GM20431 (cell line): ENCODE results near the gene C2CD4C.
"Not testable (repeated sequence)": the region's sequence is repeated elsewhere in the genome, so short reads cannot be mapped to it uniquely, and the experiment has no call there.

Source experiments
- in situ Hi-C: fragments of 300-500 bp; cut with MseI, MboI; formaldehyde crosslinking; loops from one replicate; pipeline ENCODE4 v1.15.0; 2020; ENCODE audit warnings: low sequenced_read_pairs; ENCODE audit not compliant: unreplicated experiment

Gene C2CD4C, protein sequence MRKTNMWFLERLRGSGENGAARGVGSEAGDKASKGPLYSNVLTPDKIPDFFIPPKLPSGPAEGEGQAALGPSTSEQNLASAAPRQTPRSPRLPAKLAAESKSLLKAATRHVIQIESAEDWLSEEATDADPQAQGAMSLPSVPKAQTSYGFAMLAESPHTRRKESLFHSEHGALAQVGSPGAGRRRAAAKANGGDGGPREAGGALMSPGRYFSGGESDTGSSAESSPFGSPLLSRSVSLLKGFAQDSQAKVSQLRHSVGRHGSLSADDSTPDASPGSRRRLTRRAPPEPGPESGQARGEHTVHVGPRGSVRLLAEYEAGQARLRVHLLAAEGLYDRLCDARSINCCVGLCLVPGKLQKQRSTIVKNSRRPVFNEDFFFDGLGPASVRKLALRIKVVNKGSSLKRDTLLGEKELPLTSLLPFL

DNA sequence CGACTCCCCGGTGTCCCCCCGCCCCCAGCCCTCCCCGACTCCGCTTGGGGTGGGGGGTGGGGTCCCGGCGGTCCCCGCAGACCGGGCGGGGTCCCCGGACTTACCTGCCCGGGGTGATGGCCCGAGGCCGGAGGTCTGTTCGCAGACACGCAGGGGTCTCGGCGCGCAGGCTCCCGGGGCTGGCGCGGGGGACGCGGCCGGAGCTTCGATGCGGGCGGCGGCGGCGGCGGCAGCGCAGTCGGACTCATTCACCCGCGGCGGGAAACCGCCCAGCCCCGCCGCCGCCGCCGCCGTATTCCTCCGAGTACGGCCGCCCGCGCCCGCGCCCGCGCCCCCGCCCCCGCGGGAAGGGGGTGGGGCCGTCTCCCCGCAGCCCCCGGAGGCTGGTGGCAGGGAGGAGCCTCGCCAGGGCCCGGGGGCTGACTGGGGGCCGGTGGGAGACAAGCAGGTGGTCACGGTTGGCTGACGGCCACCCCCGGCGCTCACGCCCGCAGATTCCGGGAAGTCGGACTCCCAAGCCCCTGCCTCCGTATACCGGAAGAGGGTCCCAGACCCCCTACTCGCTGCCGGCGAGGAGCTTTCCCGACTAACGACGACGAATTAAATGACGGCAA, at the start of gene C2CD4C:
C2CD4C (minus strand) TSS at position 246 of the 614 bp plus-strand sequence. CDS start 786 bp downstream, outside the sequence.
- in situ Hi-C loops, result no loop called here

DNA sequence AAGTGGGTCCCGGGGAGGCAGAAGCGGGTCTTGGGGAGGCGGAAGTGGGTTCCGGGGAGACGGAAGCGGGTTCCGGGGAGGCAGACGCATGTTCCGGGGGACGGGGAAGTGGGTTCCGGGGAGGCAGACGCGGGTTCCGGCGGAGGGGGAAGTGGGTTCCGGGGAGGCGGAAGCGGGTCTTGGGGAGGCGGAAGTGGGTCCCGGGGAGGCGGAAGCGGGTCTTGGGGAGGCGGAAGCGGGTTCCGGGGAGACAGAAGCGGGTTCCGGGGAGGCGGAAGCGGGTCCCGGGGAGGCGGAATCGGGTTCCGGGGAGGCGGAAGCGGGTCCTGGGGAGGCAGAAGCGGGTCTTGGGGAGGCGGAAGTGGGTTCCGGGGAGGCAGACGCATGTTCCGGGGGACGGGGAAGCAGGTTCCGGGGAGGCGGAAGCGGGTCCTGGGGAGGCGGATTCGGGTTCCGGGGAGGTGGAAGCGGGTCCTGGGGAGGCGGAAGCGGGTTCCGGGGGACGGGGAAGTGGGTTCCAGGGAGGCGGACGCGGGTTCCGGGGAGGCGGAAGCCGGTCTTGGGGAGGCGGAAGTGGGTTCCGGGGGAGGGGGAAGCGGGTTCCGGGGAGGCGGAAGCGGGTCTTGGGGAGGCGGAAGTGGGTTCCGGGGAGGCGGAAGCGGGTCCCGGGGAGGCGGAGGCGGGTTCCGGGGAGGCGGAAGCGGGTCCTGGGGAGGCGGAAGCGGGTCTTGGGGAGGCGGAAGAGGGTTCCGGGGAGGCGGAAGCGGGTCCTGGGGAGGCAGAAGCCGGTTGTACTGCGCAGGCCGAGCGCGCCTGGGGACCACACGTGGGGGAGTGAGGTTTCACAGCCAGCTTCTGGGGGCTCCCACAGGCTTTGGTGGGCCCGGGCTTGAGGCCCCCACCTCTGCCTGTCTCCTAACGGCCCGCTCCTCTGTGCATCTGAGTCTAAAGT, 49.4 kb upstream of the C2CD4C start:
- in situ Hi-C loops, result no loop called here

DNA sequence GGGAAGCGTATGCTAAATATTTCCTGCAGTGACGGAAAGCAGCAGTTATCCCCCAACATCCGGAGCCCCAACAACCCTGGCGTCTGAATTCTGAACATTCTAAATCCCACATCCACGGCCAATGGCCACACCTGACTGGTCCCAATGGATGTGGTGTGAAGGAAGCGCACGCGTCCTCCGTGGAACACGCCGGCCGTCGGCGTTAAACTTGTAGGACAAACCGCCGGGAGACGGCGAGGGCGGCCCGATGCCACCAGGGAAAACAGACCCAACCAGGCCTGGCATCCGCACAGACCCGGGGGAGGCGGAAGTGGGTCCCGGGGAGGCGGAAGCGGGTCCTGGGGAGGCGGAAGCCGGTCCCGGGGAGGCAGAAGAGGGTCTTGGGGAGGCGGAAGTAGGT, 48.7 kb upstream of the C2CD4C start:
- in situ Hi-C loops, result no loop called here

DNA sequence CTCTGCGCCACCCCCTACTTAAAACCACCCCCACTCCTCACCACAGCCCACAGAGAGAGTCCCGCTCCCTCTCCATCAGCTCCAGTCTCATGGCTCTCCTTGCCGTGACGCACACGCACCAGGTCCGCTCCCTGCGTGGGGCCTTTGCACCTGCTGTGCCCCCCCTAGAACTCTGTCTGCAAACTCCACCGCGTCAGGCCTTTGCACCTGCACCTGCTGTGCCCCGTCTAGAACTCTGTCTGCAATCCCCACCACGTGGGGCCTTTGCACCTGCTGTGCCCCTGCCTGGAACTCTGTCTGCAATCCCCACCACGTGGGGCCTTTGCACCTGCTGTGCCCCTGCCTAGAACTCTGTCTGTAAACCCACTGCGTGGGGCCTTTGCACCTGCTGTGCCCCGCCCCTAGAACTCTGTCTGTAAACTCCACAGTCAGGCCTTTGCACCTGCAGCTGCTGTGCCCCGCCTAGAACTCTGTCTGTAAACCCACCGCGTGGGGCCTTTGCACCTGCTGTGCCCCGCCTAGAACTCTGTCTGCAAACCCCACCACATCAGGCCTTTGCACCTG, 47.7 kb upstream of the C2CD4C start:
- in situ Hi-C loops, result no loop called here

DNA sequence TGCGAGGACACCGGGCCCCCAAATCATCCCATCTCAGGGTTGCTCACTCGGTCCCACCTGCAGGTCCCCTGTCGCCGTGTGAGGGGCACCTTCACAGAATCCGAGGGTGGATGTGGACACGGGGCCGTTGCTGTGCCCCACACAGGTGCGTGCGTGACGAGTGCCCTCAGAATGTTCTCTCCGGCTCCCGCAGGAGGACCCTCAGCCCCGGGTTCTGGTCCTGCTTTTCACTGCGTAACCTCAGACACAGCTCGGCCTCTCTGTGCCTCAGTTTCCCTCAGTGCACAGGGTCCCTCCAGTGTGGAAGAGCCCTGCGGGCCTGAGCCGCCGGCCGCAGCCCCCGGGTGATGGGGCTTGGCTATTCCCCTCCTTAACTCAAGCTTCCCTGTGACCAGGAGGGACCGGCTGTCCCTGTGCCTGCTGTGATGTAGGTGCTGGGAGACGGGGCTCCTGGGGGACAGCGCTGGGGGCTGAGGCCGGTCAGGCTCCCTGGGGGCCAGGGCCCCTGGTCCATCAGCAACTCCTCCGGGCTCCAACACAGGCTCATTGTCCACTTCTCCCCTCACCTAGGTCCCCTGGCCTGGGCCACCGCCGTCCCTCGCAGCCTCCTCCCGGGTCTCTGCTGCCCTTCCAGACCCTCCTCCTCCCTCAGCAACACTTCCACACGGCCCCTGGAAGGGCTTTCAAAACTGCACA, 47.1 kb upstream of the C2CD4C start:
- in situ Hi-C loops, result no loop called here

DNA sequence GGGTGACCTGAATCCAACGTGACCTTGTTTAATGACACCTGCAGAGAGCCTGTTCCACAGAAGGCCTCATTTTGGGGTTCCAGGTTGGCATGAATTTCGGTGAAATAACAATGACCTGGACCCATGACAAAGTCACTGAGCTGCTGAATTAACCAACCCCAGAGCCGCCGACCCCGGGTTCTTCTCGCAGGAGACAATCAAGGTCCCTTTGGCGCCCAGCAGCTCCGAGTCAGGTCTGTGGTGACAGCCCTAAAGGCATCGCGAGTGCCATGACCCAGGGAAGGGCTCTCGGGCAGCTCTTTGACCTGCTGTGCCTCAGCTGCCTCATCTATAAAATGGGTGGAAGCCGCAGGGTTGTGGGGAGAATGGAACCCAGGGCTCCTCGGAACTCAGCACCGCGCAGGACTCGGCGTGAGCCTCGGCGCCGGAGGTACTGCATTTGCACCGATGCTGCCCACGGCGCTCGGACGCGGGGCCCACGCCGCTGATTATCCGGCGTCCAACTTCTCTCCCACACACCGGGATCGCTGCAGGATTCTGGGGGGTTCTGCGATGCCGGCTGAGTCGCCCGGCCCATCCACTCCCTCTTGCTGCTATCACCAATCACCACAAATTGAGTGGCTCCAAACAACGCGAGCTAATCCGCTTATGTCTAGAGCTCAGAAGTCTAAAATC, 46.2 kb upstream of the C2CD4C start:
- in situ Hi-C loops, result no loop called here

DNA sequence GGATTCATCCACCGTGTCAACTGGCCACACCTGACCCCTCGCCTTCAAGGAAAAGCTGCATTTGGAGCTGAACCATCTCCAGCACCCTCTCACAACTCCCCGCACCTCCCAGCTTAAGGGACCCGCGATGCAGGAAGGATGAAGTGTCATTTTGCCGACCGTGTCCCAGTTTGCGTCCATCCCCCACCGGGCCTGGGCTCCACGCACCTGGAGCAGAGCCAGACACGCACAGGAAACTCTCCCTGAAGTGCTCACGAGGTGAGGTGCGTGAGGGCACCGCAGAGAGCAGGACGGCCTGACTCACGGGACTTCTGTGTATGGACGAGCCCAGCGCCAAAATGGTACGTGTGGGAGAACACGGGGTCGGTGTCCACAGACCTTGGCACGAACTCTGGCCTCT, 44.7 kb upstream of the C2CD4C start:
- in situ Hi-C loops, result no loop called here

DNA sequence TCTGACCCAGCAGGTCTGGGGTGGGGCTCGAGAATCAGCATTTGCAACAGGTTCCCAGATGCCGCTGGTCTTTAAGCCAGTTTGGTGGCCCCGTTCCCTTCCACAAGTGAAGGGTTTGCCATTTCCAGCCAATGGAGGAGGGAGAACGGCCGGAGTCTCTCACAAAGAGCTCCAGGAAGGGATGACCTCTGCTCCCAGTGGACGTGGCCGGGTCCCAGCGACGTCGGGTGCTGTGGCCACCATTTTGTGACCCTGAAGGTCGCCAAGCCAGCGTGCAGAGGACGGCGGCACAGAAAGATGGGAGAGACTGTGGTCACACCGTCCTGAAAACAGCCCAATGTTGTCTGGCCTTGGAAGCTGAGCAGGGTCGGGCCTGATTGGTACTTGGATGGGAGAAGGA, 43.9 kb upstream of the C2CD4C start:
- in situ Hi-C loops, result no loop called here

DNA sequence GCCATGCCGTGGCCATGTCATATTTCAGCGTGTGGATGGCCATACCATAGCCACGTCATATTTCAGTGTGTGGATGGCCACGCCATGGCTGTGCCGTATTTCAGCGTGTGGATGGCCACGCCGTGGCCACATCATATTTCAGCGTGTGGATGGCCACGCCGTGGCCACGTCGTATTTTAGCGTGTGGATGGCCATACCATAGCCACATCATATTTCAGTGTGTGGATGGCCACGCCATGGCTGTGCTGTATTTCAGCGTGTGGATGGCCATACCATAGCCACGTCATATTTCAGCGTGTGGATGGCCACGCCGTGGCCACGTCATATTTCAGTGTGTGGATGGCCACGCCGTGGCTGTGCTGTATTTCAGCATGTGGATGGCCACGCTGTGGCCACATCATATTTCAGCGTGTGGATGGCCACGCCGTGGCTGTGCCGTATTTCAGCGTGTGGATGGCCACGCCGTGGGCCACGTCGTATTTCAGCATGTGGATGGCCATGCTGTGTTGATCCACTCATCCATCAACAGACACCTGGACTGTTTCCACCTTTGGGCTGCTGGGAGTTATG, 42.0 kb upstream of the C2CD4C start:
- in situ Hi-C loops, result not testable (repeated sequence)

DNA sequence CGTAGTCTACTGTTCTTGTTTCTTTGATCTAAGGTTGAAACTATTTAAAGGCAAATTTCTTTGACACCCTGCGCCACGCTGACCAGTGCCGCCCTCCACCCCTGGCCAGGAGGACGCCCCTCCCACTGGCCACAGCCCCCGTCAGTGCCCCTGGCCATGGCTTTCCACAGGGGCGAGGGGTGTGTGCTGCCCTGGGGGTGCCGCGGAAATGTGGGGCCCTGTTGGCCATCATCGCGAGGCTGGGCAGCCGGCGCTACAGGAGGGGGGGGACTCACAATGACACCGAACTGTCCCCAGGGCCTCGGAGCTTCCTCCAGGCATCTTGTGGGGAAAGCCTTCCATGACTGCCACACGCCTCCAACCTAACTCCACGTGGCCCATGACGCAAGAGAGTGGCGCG, 41.0 kb upstream of the C2CD4C start:
- in situ Hi-C loops, result no loop called here

DNA sequence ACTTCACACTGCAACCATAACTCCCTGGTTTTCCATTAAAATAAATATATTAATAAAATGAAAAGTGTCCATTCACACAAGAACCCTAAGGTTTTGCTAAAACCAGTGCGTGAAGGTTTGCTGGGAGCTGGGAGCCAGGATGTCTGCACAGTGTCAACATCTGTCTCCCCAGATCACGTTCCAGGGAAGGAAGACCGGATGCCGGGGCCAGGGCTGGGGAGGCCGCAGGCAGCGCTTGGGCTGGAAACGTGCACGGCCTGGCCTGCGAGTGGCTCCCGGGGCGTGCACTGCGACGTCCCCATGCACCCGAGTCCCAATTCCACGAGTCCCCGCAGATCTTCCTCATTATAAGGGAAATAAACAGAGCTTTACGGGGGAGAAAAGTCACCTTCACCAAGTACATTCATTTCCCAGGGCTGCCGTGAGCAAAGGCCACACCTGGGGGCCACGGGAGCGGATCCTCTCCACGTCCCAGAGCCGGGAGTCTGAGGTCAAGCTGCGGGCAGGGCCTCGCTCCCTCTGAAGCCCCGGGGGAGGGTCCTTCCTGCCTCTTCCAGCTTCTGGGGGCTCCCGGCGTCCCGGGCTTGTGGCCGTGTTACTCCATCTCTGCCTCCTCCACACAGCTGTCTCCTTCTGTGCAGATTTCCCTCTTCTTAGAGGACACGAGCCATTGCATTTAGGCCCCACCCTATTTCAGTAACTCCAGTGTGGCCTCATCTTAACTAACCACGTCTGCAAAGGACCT, 39.0 kb upstream of the C2CD4C start:
- in situ Hi-C loops, result no loop called here

DNA sequence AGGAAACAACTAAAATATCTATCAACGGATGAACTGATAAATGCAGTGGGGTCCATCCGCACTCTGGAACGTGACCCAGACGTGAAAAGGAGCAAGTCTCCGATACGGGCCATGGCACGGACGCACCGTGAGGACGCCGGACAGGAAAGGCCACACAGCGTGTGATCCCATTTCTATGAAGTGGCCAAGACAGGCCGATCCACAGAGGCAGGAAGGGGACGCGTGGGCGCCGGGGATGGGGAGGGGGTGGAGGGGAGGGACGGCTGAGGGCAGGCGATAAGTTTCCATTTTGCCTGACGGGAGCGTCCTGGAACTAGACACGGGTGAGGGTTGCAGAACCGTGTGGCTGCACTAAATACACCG, 38.1 kb upstream of the C2CD4C start:
- in situ Hi-C loops, result no loop called here

DNA sequence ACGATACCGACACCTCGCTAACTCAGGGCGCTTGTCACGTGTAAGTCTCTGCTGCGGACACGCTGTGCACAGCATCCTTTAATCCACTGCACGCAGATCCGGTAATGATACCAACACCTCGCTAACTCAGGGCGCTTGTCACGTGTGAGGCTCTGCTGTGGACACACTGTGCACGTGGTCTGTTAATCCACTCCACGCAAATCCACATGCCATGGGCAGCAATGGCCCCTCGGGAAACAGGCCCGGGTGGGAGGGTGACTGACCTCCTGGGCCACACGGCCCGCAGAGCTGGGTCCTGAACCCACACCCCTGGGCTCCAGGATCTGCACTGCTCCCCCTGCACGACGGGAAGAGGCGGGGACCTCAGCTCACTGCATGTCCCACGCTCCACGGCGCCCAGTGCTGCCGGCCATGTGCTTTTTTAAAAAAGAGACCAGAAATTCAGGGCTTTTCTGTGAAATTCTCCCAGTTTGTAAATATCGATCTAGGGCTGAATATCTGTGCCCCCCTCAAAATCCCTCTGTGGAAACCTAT, 35.8 kb upstream of the C2CD4C start:
- in situ Hi-C loops, result no loop called here

DNA sequence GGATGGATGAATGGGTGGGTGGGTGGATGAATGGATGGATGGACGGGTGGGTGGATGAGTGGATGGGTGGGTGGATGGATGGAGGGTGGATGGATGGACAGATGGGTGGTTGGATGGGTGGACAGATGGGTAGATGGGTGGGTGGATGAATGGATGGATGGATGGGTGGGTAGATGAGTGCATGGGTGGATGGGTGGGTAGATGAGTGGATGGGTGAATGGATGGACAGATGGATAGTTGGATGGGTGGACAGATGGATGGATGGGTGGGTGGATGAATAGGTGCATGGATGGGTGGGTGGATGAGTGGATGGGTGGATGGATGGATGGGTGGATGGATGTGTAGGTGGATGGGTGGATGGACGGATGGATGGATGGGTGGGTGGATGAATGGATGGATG, 34.1 kb upstream of the C2CD4C start:
- in situ Hi-C loops, result no loop called here

DNA sequence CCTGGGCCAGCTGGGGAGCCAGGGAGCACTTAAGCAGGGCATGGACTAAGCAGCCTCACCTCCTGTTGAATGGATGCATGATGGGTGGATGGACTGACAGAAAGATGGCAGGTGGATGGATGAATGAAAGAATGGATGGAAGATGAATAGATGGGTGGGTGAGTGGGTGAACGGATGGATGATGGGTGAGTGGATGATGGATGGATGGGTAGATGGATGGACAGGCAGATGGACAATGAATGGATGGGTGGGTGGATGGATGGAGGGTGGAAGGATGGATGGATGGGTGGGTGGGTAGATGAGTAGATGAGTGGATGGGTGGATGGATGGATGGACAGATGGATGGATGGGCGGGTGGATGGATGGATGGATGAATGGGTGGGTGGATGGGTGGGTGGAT, 33.1 kb upstream of the C2CD4C start:
- in situ Hi-C loops, result no loop called here

DNA sequence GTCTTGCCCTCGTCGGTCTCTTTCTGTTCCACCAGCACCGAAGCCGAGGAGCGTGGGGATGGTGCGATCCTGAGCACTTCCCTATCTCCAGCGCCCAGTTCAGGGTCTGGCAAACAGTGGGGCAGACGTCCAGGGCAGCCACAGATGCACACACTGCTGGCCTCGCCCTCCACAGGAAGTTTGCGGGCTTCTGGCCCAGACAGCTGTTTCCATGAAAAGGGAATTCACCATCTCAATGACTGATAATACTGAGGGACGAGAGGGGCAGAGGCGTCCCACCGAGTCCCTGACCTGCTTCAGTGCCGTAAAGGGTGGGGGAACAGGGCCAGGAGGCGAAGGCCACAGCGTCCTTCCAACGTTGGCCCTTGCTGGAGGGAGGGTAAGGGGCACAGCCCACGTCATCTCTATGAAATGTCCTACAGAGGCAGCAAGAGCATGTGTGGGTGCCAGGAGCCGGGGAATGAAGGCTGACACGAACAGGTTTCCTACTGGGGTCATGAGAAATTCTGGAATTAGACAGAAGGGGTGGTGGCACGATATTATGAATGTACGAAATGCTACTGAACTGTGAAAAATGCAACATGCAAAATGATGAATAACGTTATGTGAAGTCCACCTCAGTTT, 32.4 kb upstream of the C2CD4C start:
- in situ Hi-C loops, result no loop called here

DNA sequence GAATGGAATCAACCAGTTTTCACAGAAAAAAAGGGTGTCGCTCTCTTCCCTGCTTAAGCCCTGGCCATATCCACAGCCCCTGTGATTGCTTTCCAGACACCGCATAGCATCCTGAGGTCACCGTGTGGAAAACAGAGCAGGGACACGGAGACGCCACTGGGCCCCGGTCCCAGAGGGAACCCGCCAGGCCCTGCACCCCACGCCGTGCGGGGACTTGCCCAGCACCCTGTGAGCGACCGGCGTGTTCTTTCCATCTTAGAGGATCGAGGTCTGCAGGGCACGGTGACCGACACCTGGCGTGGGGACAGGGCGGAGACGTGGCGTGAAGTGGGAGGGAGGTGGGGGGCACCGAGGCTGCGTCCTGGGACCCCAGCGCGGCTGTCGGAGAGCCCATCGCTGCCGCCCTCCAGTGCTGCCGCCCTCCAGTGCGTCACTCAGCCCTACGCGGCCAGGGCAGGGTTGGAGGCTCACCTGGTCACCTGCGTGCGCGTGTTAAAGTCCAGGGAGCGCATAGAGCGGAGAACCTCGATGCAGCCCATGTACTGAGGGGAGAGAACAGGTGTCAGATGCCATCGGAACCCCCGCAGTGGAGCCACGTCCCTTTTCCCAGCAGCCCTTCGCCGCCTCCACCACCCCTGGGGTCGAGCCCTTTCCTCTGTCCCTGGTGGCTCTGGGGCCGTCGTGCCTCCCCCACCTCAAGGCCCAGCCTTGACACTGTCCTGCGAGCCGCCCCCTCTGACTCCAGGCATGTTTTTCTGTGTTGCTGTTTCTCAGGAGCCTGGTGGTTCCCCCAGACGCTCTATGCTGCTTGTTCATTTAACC, 31.7 kb upstream of the C2CD4C start:
- in situ Hi-C loops, result no loop called here
